H1 (cell line): ENCODE measurements around the gene IFNGR1. TPM values are rescaled to one million over a fixed set of nuclear protein-coding genes. Genes with fewer than 3 reads are reported as not detected.

Experiments used
- CTCF ChIA-PET: fragments of 300-600 bp; sonication (Branson Sonifier 250); formaldehyde crosslinking; loops from one replicate; lab custom pipeline; 2021; ENCODE audit not compliant: partially characterized antibody; lab: Charles Lee
- POLR2A ChIA-PET: fragments of 300-600 bp; sonication (Branson Sonifier 250); formaldehyde crosslinking; loops from one replicate; lab custom pipeline; 2021; ENCODE audit warnings: inconsistent platforms; ENCODE audit not compliant: partially characterized antibody; lab: Charles Lee
- DNase-seq, 2 experiments: peaks; one replicate each; pipeline versions ENCODE4 v3.0.0 to v3.0.0-alpha.2; 2010 to 2022; ENCODE audit warnings: low spot score in 2 of 2, low read depth in 1 of 2, mixed read lengths in 1 of 2
- FAIRE-seq: peaks from 2 replicates; lab custom pipeline; 2011; peaks lifted over from hg19 to GRCh38; lab: Jason Lieb, UNC
- H2AFZ ChIP-seq: 2 replicates; pipeline ENCODE4 v1.8.1; 2012; ENCODE audit warnings: low read length, inconsistent platforms
- H2AK5ac ChIP-seq: 2 replicates; pipeline ENCODE4 v1.6.1; 2013; ENCODE audit warnings: low read depth, low read length
- H2BK120ac ChIP-seq: replicated peaks from 2 replicates; pipeline ENCODE3; 2013; ENCODE audit warnings: low read depth, low read length, inconsistent platforms
- H2BK12ac ChIP-seq: 2 replicates; pipeline ENCODE4 v1.6.1; 2013; ENCODE audit warnings: low read depth, low read length
- H2BK15ac ChIP-seq: 2 replicates; pipeline ENCODE4 v1.6.1; 2013; ENCODE audit warnings: low read length
- H2BK20ac ChIP-seq: 2 replicates; pipeline ENCODE4 v1.6.1; 2013; ENCODE audit warnings: low read length
- H2BK5ac ChIP-seq: 2 replicates; pipeline ENCODE4 v1.6.1; 2013; ENCODE audit warnings: low read depth, low read length
- H3K14ac ChIP-seq: 2 replicates; pipeline ENCODE4 v1.6.1; 2013; ENCODE audit warnings: inconsistent platforms; ENCODE audit not compliant: insufficient read length
- H3K18ac ChIP-seq: 2 replicates; pipeline ENCODE4 v1.6.1; 2013; ENCODE audit warnings: low read length; ENCODE audit errors: extremely low read depth
- H3K23ac ChIP-seq: 2 replicates; pipeline ENCODE4 v1.6.1; 2013; ENCODE audit warnings: inconsistent platforms; ENCODE audit not compliant: insufficient read length
- H3K23me2 ChIP-seq: 2 replicates; pipeline ENCODE4 v1.6.1; 2013; ENCODE audit warnings: low read depth, low read length
- H3K27ac ChIP-seq: 2 replicates; pipeline ENCODE4 v1.6.1; 2011; ENCODE audit warnings: low read depth, low read length, inconsistent platforms
- H3K27me3 ChIP-seq, 4 experiments: replicated peaks in 1 of 4; 1 replicate in 1 of 4; 2 replicates in 3 of 4; pipeline versions ENCODE4 v1.6.1 to v1.8.1; 2011 to 2013; ENCODE audit warnings: low read length in 3 of 4, mild to moderate bottlenecking in 3 of 4, inconsistent platforms in 2 of 4, mixed read lengths in 2 of 4, moderate library complexity in 1 of 4; ENCODE audit not compliant: control insufficient read depth in 3 of 4, insufficient read depth in 3 of 4; ENCODE audit errors: extremely low read depth in 1 of 4
- H3K36me3 ChIP-seq, 4 experiments: 2 replicates each; pipeline versions ENCODE4 v1.6.1 to v1.8.1; 2011 to 2013; ENCODE audit warnings: mild to moderate bottlenecking in 4 of 4, low read length in 3 of 4, moderate library complexity in 2 of 4, control low read depth in 1 of 4, inconsistent platforms in 1 of 4; ENCODE audit not compliant: insufficient read depth in 4 of 4, control insufficient read depth in 2 of 4
- H3K4ac ChIP-seq: replicated peaks from 2 replicates; pipeline ENCODE3; 2013; ENCODE audit warnings: low read length, low read depth, mixed read lengths, inconsistent platforms; ENCODE audit not compliant: insufficient read length
- H3K4me1 ChIP-seq, 4 experiments: replicated peaks in 1 of 4; 1 replicate in 1 of 4; 2 replicates in 3 of 4; pipeline versions ENCODE4 v1.6.1 to v1.8.1; 2011 to 2013; ENCODE audit warnings: low read length in 3 of 4, inconsistent platforms in 2 of 4, mixed read lengths in 1 of 4; ENCODE audit not compliant: insufficient read depth in 4 of 4, control insufficient read depth in 3 of 4
- H3K4me2 ChIP-seq, 2 experiments: 2 replicates each; pipeline versions ENCODE4 v1.6.1 to v1.8.1; 2011 to 2013; ENCODE audit warnings: low read depth in 2 of 2, low read length in 2 of 2, control low read depth in 1 of 2, inconsistent platforms in 1 of 2, mild to moderate bottlenecking in 1 of 2; ENCODE audit not compliant: insufficient read depth in 1 of 2
- H3K4me3 ChIP-seq, 4 experiments: fragments of 200-600, 300-600 bp in 1 of 4; sonication (generic), shearing (Covaris generic), sonication (Bioruptor Twin) in 1 of 4; 2 replicates each; pipeline versions ENCODE4 v1.5.1 to v1.8.1; 2011 to 2016; ENCODE audit warnings: low read length in 4 of 4, low read depth in 3 of 4, control low read depth in 2 of 4, inconsistent platforms in 2 of 4, mild to moderate bottlenecking in 2 of 4, mixed read lengths in 1 of 4, moderate library complexity in 1 of 4; ENCODE audit not compliant: insufficient read depth in 2 of 4; ENCODE audit errors: extremely low read depth in 1 of 4
- H3K56ac ChIP-seq: replicated peaks from 2 replicates; pipeline ENCODE3; 2013; ENCODE audit warnings: low read depth, mild to moderate bottlenecking, mixed read lengths, low read length, inconsistent platforms; ENCODE audit not compliant: insufficient read length
- H3K79me1 ChIP-seq: 2 replicates; pipeline ENCODE4 v1.6.1; 2013; ENCODE audit warnings: low read depth, low read length, control low read depth
- H3K79me2 ChIP-seq, 2 experiments: 2 replicates each; pipeline versions ENCODE4 v1.6.1 to v1.8.1; 2012 to 2013; ENCODE audit warnings: low read length in 2 of 2, mild to moderate bottlenecking in 2 of 2, inconsistent platforms in 1 of 2; ENCODE audit not compliant: insufficient read depth in 2 of 2, control insufficient read depth in 1 of 2
- H3K9ac ChIP-seq, 4 experiments: replicated peaks in 1 of 4; 1 replicate in 1 of 4; 2 replicates in 3 of 4; pipeline versions ENCODE4 v1.6.1 to v1.8.1; 2011 to 2013; ENCODE audit warnings: low read depth in 3 of 4, low read length in 3 of 4, control low read depth in 2 of 4, mild to moderate bottlenecking in 2 of 4, moderate library complexity in 2 of 4, inconsistent platforms in 1 of 4; ENCODE audit errors: extremely low read depth in 1 of 4
- H3K9me3 ChIP-seq, 2 experiments: 2 replicates each; pipeline versions ENCODE4 v1.6.1 to v1.8.1; 2012 to 2013; ENCODE audit warnings: mild to moderate bottlenecking in 2 of 2, moderate library complexity in 2 of 2, control low read depth in 1 of 2, inconsistent platforms in 1 of 2, low read depth in 1 of 2, low read length in 1 of 2, mixed read lengths in 1 of 2; ENCODE audit not compliant: insufficient read depth in 2 of 2
- H4K20me1 ChIP-seq, 2 experiments: replicated peaks in 1 of 2; 2 replicates each; pipeline versions ENCODE3 to v1.8.1; 2011 to 2013; ENCODE audit warnings: inconsistent platforms in 2 of 2, low read length in 2 of 2, mild to moderate bottlenecking in 1 of 2; ENCODE audit not compliant: insufficient read depth in 2 of 2, control insufficient read depth in 1 of 2
- H4K5ac ChIP-seq: 2 replicates; pipeline ENCODE4 v1.6.1; 2013; ENCODE audit warnings: low read length, low read depth, mixed read lengths, inconsistent platforms; ENCODE audit not compliant: insufficient read length
- H4K8ac ChIP-seq: 2 replicates; pipeline ENCODE4 v1.8.0; 2013; ENCODE audit warnings: mild to moderate bottlenecking, moderate library complexity, low read length, inconsistent platforms; ENCODE audit not compliant: insufficient read depth; ENCODE audit errors: extremely low read depth
- H4K91ac ChIP-seq: replicated peaks from 2 replicates; pipeline ENCODE3; 2013; ENCODE audit warnings: low read length, mixed read lengths, inconsistent platforms; ENCODE audit not compliant: insufficient read length
- BCL11A ChIP-seq, 2 experiments: IDR thresholded peaks; one replicate each; pipeline ENCODE4 v1.6.1; 2011; ENCODE audit warnings: low read depth in 2 of 2, low read length in 2 of 2, mild to moderate bottlenecking in 2 of 2
- CBX8 ChIP-seq: fragments of 300-800, 300-1000 bp; sonication (generic); IDR thresholded peaks from 2 replicates; pipeline ENCODE4 v1.7.1; 2016; ENCODE audit warnings: low read depth, low read length, borderline replicate concordance
- EP300 ChIP-seq, 2 experiments: IDR thresholded peaks; 1 replicate in 1 of 2; 2 replicates in 1 of 2; pipeline ENCODE4 v1.6.1; 2011 to 2012; ENCODE audit warnings: low read depth in 2 of 2, low read length in 2 of 2, mild to moderate bottlenecking in 2 of 2, borderline replicate concordance in 1 of 2, inconsistent platforms in 1 of 2, moderate library complexity in 1 of 2
- NANOG ChIP-seq: IDR thresholded peaks from 2 replicates; pipeline ENCODE4 v1.6.1; 2011; ENCODE audit warnings: low read length, low read depth, mild to moderate bottlenecking, inconsistent platforms; ENCODE audit not compliant: insufficient read depth, poor library complexity, severe bottlenecking
- POU5F1 ChIP-seq: IDR thresholded peaks from 2 replicates; pipeline ENCODE4 v1.6.1; 2011; ENCODE audit warnings: low read depth, mild to moderate bottlenecking, low read length, moderate library complexity
- USF2 ChIP-seq: IDR thresholded peaks from 2 replicates; pipeline ENCODE4 v1.6.1; 2011; ENCODE audit warnings: low read length, improper control_type of control experiment
- WGBS, 2 experiments: shearing (Covaris generic) in 1 of 2; methylation state at CpG; one replicate each; pipeline versions ENCODE4 v1.1.6 to v1.1.7; 2013 to 2015; ENCODE audit warnings: low lambda C conversion rate in 2 of 2, mixed read lengths in 2 of 2, inconsistent platforms in 1 of 2, low coverage in 1 of 2, missing lambda C conversion rate in 1 of 2; ENCODE audit not compliant: insufficient replicate concordance in 2 of 2, insufficient coverage in 1 of 2, insufficient read length in 1 of 2; ENCODE audit errors: extremely low coverage in 1 of 2, missing lambda C conversion rate in 1 of 2; 5-methylcytosine and 5-hydroxymethylcytosine counted together
- polyA plus RNA-seq, 7 experiments: library from polyadenylated mRNA; depleted of rRNA in 3 of 7; stranded (reverse) in 5 of 7; unstranded in 2 of 7; fragments of >200 nt in 5 of 7; fragments of 200-250 nt in 2 of 7; gene quantifications; 1 replicate in 5 of 7; 2 replicates in 1 of 7; 4 replicates in 1 of 7; pipeline versions ENCODE4 v1.2.1 to v1.2.3, GENCODE V29; 2011 to 2013; ENCODE audit warnings: missing spikeins in 2 of 7, mixed read lengths in 2 of 7
- total RNA-seq: library from RNA; stranded (reverse); fragmentation: NEBNext Ultra II Directional; extraction: Animal tissue kit (Norgen Biotek cat#: 25700); gene quantifications from 2 replicates; pipeline ENCODE4 v1.2.1, GENCODE V29; 2021

The IFNGR1 gene
- total and polyA plus RNA-seq, 2 of the 8 experiments (the other 6 are each of a cell fraction or from before 2014, with no cell fraction given), result 9.7 to 20.9 TPM

- Histone ChIP-seq H3K9ac (no peak overlapping the region), H3K4me1 (peaks cover 0 to 6% (median 3%) of the 10 kb centered on the region in 4 experiments; a peak in 3 of 7 replicates), H3K4ac (no peak overlapping the region), H2BK120ac (no peak overlapping the region), H3K4me3 (peak overlapping the region in 1 of 4 experiments; percentile 20; a peak in 1 of 8 replicates), H2BK5ac (no peak overlapping the region), H3K27ac (no peak overlapping the region), H2BK12ac (no peak overlapping the region), H3K79me1 (no peaks in the 10 kb centered on the region), H3K14ac (no peak overlapping the region), H4K8ac (no peak overlapping the region; the same call in 1 of the 2 replicates), H3K79me2 (no peaks in the 10 kb centered on the region), H4K5ac (no peak overlapping the region), H4K91ac (no peak overlapping the region), H4K20me1 (no peaks in the 10 kb centered on the region), H2AK5ac (no peak overlapping the region), H3K18ac (no peak overlapping the region; the same call in 1 of the 2 replicates), H3K36me3 (no peaks in the 10 kb centered on the region; a peak in 1 of 8 replicates), H2BK15ac (no peak overlapping the region), H3K23ac (no peak overlapping the region), H2AFZ (no peak overlapping the region; the same call in 1 of the 2 replicates), H3K9me3 (peaks cover 12 to 13% of the 10 kb centered on the region in 2 experiments), H3K56ac (no peak overlapping the region), H3K23me2 (no peaks in the 10 kb centered on the region), H3K4me2 (peak overlapping the region; percentile 2 to 33; a peak in 1 of 4 replicates), H2BK20ac (no peak overlapping the region), H3K27me3 (no peaks in the 10 kb centered on the region)
- TF ChIP-seq POU5F1 (0 out of 2 replicates have a peak, but pooled peaks have one; percentile 67), NANOG (peak; percentile 16), EP300 (IDR thresholded peaks at IDR 0.05; ENCODE audit: borderline replicate concordance in 1 of 2, low read depth in 2 of 2, low read length in 2 of 2) (no peak), USF2 (no peak), BCL11A (IDR thresholded peaks at IDR 0.05; ENCODE audit: low read depth in 2 of 2, low read length in 2 of 2) (no peak), CBX8 (no peak)
- ChIA-PET CTCF (interaction anchor here (0.7 to 1.6 kb wide), 3 partner anchors 11 to 96 kb away, joined by 3 to 5 read pairs (median 4); no protein-coding TSS in a partner anchor), POLR2A (no interaction called here)
- DNase-seq (no peak), FAIRE-seq (no peak)
- 80% methylated on average over 13 of the region's 13 CpGs; no CpG with 5 or more reads in 1 of the 2 experiments for WGBS, 2 experiments
Measured at GRCh38 chr6:137171824-137172733, 47.1 kb downstream of the IFNGR1 start.
